DMS53 treated with DMSO at 0.1 percent for 48 hours (cell line): ENCODE measurements around the gene TRAPPC10.

Source experiments
- DNase-seq: peaks from one replicate; lab custom pipeline; 2025; ENCODE audit not compliant: unreplicated experiment; lab: John Stamatoyannopoulos, UW

Gene TRAPPC10

GRCh38 chr21:43981151-43981870, 30.8 kb upstream of the TRAPPC10 start:
- DNase-seq, result no peak

GRCh38 chr21:43981871-43982210, 30.3 kb upstream of the TRAPPC10 start:
- DNase-seq, result no peak

- DNase-seq, result no peak
Measured at GRCh38 chr21:43982489-43983078, 29.5 kb upstream of the TRAPPC10 start.

GRCh38 chr21:43983390-43983789, 28.7 kb upstream of the TRAPPC10 start:
- DNase-seq, result no peak

GRCh38 chr21:43983860-43984420, 28.2 kb upstream of the TRAPPC10 start:
- DNase-seq, result no peak

GRCh38 chr21:43984905-43985689, 27.0 kb upstream of the TRAPPC10 start:
- no peak for DNase-seq

- no peak for DNase-seq
Measured at GRCh38 chr21:43985690-43986251, 26.3 kb upstream of the TRAPPC10 start.

GRCh38 chr21:43986544-43987451, 25.3 kb upstream of the TRAPPC10 start:
- DNase-seq, result no peak

- DNase-seq, result no peak
Measured at GRCh38 chr21:43987509-43987908, 24.6 kb upstream of the TRAPPC10 start.

- no peak for DNase-seq
Measured at GRCh38 chr21:43988016-43988415, 24.1 kb upstream of the TRAPPC10 start.

GRCh38 chr21:43988506-43989230, 23.4 kb upstream of the TRAPPC10 start:
- no peak for DNase-seq

GRCh38 chr21:43989401-43989800, 22.7 kb upstream of the TRAPPC10 start:
- DNase-seq, result no peak

- DNase-seq, result no peak
Measured at GRCh38 chr21:43991447-43991991, 20.6 kb upstream of the TRAPPC10 start.

- DNase-seq, result no peak
Measured at GRCh38 chr21:43992121-43992520, 20.0 kb upstream of the TRAPPC10 start.

- no peak for DNase-seq
Measured at GRCh38 chr21:43993420-43993934, 18.6 kb upstream of the TRAPPC10 start.

- no peak for DNase-seq
Measured at GRCh38 chr21:43994085-43994484, 18.0 kb upstream of the TRAPPC10 start.

- DNase-seq, result no peak
Measured at GRCh38 chr21:43994646-43995045, 17.5 kb upstream of the TRAPPC10 start.

- no peak for DNase-seq
Measured at GRCh38 chr21:43995521-43996105, 16.5 kb upstream of the TRAPPC10 start.
